MM.1S (cell line): Measurements from ENCODE around the gene MAL.

Source experiments
- EZH2 ChIP-seq: fragments of 300-600 bp; sonication (generic); optimal IDR thresholded peaks from 2 replicates; pipeline ENCODE3; 2017; ENCODE audit warnings: low read depth, mild to moderate bottlenecking, antibody characterized with exemption, low read length, mixed read lengths
- TF ChIP-seq, protein P1 (sequence below): fragments of 300-600 bp; sonication (generic); IDR thresholded peaks from 2 replicates; pipeline ENCODE4 v1.5.1; 2016; ENCODE audit warnings: antibody characterized with exemption, low read length, mixed read lengths

DNA sequence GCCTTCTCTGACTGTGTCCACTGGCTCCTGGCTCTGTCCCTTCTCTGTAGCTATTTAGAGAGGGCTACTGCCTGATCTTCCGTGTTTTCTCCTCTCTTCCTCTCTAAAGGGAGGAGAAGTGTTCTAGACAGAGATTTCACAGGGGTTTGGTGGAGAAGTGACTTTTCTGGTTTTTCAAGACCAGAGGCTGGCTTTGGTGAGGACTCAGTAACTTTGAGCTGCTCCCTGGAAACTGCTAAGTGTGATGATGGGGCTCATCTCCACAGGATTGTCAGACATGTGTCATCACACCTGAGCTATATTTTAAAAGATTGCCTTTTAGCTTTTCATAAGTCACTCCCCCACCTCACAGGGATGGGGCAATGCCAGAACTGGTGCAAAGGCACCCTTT is 6.2 kb downstream of the MAL start:
- TF ChIP-seq, protein P1, sequence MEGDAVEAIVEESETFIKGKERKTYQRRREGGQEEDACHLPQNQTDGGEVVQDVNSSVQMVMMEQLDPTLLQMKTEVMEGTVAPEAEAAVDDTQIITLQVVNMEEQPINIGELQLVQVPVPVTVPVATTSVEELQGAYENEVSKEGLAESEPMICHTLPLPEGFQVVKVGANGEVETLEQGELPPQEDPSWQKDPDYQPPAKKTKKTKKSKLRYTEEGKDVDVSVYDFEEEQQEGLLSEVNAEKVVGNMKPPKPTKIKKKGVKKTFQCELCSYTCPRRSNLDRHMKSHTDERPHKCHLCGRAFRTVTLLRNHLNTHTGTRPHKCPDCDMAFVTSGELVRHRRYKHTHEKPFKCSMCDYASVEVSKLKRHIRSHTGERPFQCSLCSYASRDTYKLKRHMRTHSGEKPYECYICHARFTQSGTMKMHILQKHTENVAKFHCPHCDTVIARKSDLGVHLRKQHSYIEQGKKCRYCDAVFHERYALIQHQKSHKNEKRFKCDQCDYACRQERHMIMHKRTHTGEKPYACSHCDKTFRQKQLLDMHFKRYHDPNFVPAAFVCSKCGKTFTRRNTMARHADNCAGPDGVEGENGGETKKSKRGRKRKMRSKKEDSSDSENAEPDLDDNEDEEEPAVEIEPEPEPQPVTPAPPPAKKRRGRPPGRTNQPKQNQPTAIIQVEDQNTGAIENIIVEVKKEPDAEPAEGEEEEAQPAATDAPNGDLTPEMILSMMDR, result no peak
- TF ChIP-seq EZH2, result no peak
